ENCODE data around the gene NECAP2.

- TF ChIP-seq, protein P1, sequence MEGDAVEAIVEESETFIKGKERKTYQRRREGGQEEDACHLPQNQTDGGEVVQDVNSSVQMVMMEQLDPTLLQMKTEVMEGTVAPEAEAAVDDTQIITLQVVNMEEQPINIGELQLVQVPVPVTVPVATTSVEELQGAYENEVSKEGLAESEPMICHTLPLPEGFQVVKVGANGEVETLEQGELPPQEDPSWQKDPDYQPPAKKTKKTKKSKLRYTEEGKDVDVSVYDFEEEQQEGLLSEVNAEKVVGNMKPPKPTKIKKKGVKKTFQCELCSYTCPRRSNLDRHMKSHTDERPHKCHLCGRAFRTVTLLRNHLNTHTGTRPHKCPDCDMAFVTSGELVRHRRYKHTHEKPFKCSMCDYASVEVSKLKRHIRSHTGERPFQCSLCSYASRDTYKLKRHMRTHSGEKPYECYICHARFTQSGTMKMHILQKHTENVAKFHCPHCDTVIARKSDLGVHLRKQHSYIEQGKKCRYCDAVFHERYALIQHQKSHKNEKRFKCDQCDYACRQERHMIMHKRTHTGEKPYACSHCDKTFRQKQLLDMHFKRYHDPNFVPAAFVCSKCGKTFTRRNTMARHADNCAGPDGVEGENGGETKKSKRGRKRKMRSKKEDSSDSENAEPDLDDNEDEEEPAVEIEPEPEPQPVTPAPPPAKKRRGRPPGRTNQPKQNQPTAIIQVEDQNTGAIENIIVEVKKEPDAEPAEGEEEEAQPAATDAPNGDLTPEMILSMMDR (IDR thresholded peaks at IDR 0.05; ENCODE audit: insufficient read depth, low read length, poor library complexity, severe bottlenecking) = no peak
- TF ChIP-seq EZH2phosphoT487 (conservative IDR thresholded peaks at IDR 0.05; ENCODE audit: low read length) = no peak
Observed at GRCh38 chr1:16394977-16395376, 45.5 kb upstream of the NECAP2 start.

Measured in SU-DHL-6 (cell line).